GM12891 (cell line): ENCODE data around the gene SCFD2.

ENCODE experiments used
- PAX5 ChIP-seq: IDR thresholded peaks from 2 replicates; pipeline ENCODE4 v1.6.1; 2011; ENCODE audit warnings: low read length, moderate library complexity, mild to moderate bottlenecking; ENCODE audit not compliant: insufficient read depth, severe bottlenecking
- POLR2A ChIP-seq: IDR thresholded peaks from 2 replicates; pipeline ENCODE4 v1.6.1; 2011; ENCODE audit warnings: low read depth, low read length, control low read depth
- POLR2AphosphoS5 ChIP-seq: IDR thresholded peaks from 2 replicates; pipeline ENCODE4 v1.6.1; 2011; ENCODE audit warnings: low read depth, low read length, control low read depth
- POU2F2 ChIP-seq: IDR thresholded peaks from 2 replicates; pipeline ENCODE4 v1.6.1; 2011; ENCODE audit warnings: low read depth, mild to moderate bottlenecking, control low read depth, low read length, moderate library complexity
- SPI1 ChIP-seq: IDR thresholded peaks from 2 replicates; pipeline ENCODE4 v1.6.1; 2011; ENCODE audit warnings: low read depth, low read length, control low read depth
- TAF1 ChIP-seq: IDR thresholded peaks from 2 replicates; pipeline ENCODE4 v1.6.1; 2011; ENCODE audit warnings: low read depth, low read length, control low read depth

GRCh38 chr4:52836678-52837077, 529.2 kb downstream of the SCFD2 start:
- TF ChIP-seq POLR2AphosphoS5 (no peak), SPI1 (no peak), POLR2A (no peak), TAF1 (no peak), PAX5 (no peak), POU2F2 (no peak)
